AG08395 (cell line): ENCODE data around the gene CFTR.
"Not testable (repeated sequence)": the region's sequence is repeated elsewhere in the genome, so short reads cannot be mapped to it uniquely, and the experiment has no call there.

Experiments used
- DNase-seq: peaks from one replicate; pipeline ENCODE4 v3.0.0; 2012; ENCODE audit warnings: mixed read lengths, low spot score

Gene CFTR

DNA sequence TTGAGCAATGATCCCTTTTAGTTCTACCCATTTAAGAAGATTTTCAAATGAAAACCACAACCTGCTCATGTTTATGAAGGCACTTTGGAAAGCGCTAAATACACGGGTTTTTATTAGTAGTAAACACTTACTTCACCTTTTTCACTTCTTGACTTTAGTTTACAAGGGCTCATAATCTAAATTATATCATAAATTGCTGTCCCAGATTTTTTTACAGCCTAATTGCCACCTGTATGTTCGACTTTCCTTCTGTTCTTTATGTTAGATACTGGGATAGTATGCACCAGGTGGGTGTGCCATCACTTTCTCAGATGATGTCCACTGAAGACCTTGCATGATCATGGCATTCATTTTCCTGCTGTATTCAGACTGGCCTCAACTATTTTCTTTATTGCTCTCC lies 22.5 kb downstream of the CFTR start:
- no peak for DNase-seq

DNA sequence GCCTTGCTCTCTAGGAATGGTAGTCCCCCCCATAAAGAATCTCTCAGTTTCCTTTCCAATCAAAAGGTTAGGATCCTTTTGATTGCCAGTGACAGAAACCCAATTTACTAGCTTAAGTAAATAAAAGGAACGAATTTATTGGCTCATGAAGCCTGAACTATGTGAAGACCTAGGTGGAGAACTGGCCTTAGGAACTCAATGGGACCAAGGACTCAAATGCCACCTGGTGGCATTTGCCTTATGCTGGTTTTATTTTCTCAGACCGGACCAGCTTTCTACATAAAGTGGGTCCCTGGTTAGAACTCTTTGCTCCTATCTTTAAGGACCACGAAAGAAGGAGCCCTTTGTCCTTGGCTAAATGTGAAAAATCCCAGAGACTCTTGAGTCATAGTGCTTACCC lies 25.4 kb downstream of the CFTR start:
- DNase-seq: no peak

DNA sequence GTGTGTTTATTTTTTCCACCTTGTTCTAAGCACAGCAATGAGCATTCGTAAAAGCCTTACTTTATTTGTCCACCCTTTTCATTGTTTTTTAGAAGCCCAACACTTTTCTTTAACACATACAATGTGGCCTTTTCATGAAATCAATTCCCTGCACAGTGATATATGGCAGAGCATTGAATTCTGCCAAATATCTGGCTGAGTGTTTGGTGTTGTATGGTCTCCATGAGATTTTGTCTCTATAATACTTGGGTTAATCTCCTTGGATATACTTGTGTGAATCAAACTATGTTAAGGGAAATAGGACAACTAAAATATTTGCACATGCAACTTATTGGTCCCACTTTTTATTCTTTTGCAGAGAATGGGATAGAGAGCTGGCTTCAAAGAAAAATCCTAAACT lies 28.9 kb downstream of the CFTR start:
- no peak for DNase-seq

DNA sequence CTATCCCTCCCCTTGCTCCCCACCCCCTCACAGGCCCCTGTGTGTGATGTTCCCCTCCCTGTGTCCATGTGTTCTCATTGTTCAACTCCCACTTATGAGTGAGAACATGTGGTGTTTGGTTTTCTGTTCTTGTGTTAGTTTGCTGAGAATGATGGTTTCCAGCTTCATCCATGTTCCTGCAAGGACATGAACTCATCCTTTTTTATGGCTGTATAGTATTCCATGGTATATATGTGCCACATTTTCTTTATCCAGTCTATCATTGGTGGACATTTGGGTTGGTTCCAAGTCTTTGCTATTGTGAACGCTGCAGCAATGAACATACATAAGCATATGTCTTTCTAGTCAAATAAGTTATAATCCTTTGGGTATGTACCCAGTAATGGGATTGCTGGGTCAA lies 37.4 kb downstream of the CFTR start:
- DNase-seq: not testable (repeated sequence)

DNA sequence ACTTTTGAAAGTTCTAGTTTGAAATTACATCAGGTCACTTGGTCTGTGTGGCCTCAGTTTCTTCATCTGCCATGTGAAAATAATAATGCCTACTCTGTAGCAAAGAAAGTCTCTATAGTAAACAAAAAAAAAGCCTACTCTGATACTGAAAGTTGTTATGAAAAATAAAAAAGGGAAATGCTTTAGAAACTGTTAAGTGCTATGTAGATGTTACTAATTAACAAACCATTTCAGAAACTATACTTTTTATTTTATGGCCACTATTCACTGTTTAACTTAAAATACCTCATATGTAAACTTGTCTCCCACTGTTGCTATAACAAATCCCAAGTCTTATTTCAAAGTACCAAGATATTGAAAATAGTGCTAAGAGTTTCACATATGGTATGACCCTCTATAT lies 50.6 kb downstream of the CFTR start:
- DNase-seq: no peak

DNA sequence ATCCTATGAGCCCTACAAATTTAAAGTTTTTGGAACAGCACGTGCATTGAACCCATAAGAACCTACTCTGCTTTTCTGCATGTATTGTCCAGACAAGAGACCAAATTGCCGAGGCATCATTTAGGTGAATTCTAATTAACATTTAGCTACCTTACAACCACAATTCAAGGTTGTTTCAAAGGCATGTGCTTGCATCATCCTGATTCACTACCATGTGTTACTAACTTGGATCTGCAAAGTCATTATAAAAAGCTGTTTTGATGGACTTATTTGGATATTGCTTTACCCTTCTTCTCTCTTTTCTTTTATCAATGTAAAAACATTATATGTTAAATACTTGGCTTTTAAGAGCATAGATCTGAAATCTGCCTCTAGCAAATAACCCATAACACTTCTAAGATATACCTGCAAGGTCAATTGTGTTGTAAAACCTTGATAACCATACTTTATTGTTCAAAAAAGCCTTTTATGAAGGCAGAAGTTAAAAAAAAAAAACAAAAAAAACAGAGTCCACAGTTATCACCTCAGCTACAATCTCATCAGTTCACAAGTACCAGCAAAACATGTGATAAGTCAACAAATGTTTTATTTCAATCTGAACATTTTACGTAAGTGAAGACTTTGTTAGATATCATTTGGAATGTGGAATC lies 51.9 kb downstream of the CFTR start:
- DNase-seq: no peak

DNA sequence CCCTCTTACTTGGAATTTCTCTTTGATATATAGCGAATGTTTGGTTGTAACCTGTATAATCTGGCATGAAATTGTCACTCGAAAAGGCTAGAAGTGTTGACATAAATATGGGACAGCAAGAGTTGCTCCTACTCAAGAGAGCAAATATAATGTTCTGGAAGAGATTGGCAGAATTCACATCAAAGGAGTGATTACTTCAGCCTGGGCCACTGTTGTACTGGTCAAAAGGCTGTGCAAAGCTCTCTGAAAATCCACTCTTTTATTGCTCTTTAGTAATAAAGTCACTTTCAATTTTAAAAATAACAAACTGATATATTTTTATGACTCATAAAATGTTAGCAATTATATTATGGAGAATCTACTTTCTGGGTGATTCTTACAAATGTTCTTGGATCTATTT lies 58.2 kb downstream of the CFTR start:
- DNase-seq: no peak

DNA sequence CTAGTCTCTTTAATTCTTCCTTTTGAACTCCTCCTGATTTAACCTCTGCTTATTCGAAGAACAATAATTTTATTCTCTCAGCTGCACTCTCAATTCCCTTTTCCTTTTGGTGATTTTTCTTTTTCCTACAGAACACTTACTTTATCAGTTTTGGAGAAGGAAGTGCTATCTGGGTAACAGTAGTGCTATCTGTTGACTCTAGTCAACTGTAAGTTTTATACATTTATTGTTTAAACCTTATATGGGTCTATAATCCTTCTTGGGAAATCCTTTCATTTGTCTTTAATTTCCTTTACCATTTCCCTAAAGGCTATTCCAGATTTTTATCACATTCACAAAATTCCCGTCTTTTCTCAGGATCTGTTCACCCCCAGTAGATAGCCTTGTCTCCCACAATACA lies 64.2 kb downstream of the CFTR start:
- no peak for DNase-seq

DNA sequence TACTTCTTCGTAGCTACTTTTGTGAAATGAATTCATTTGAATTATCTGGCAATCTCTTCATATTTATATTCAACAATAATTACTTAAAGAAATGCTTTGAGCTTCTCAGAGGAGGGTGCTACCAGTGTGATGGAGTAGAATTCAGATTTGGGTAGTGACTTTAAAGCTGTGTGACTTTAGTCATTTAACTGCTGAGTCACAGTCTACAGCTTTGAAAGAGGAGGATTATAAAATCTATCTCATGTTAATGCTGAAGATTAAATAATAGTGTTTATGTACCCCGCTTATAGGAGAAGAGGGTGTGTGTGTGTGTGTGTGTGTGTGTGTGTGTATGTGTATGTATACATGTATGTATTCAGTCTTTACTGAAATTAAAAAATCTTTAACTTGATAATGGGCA lies 68.2 kb downstream of the CFTR start:
- no peak for DNase-seq

DNA sequence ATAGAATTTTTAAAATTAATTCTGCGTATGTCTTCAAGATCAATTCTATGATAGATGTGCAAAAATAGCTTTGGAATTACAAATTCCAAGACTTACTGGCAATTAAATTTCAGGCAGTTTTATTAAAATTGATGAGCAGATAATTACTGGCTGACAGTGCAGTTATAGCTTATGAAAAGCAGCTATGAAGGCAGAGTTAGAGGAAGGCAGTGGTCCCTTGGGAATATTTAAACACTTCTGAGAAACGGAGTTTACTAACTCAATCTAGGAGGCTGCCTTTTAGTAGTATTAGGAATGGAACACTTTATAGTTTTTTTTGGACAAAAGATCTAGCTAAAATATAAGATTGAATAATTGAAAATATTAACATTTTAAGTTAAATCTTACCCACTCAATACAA lies 70.8 kb downstream of the CFTR start:
- no peak for DNase-seq

DNA sequence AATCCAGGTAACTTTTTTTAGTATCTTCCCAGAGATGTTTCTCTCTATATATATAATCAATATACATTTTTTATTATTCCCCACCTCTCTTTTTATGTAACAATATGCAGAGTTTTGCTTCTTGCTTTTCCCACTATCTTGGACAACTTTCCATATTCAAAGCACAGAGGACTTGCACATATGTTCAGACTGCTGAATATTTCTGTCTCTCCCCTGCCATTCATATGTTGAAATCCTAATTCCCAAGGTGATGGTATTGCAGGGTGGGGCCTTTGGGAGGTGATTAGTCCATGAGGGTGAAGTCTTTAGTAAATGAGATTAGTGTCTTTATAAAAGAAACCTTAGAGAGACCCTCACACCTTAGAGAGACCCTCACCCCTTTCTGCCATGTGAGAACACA lies 72.8 kb downstream of the CFTR start:
- no peak for DNase-seq

DNA sequence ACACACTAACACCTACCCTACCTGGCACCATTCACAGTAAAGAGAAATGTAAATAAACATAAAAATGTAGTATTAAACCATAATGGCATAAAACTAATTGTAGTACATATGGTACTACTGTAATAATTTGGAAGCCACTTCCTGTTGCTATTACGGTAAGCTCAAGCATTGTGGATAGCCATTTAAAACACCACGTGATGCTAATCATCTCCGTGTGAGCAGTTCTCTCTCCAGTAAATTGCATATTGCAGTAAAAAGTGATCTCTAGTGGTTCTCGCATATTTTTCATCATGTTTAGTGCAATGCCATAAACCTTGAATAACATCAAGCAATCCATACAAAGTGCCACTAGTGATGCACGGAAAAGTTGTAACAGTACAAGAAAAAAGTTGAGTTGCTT lies 75.4 kb downstream of the CFTR start:
- no peak for DNase-seq

DNA sequence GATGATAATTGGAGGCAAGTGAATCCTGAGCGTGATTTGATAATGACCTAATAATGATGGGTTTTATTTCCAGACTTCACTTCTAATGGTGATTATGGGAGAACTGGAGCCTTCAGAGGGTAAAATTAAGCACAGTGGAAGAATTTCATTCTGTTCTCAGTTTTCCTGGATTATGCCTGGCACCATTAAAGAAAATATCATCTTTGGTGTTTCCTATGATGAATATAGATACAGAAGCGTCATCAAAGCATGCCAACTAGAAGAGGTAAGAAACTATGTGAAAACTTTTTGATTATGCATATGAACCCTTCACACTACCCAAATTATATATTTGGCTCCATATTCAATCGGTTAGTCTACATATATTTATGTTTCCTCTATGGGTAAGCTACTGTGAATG lies 79.6 kb downstream of the CFTR start:
- DNase-seq: no peak

DNA sequence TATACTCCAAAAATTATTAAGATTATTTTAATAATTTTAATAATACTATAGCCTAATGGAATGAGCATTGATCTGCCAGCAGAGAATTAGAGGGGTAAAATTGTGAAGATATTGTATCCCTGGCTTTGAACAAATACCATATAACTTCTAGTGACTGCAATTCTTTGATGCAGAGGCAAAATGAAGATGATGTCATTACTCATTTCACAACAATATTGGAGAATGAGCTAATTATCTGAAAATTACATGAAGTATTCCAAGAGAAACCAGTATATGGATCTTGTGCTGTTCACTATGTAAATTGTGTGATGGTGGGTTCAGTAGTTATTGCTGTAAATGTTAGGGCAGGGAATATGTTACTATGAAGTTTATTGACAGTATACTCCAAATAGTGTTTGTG lies 80.2 kb downstream of the CFTR start:
- DNase-seq: no peak

DNA sequence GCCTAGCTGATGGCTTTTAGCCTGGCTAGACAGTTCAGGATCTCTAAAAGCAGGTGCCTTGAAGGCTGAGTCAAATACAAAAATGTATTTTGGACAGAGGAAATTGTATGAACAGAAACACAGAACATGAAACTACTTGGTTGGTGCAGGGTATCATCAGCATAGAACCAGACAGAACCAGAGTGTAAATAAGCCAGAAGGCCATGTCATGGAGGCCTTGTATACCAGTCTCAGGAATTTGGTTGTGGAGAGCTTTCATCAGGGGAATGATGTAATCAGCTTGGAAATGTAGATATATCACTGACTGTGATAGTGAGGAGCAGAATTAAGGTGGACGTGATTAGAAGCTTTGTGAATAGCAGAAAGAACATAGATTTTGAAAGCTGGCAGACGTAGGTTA lies 82.9 kb downstream of the CFTR start:
- DNase-seq: no peak

DNA sequence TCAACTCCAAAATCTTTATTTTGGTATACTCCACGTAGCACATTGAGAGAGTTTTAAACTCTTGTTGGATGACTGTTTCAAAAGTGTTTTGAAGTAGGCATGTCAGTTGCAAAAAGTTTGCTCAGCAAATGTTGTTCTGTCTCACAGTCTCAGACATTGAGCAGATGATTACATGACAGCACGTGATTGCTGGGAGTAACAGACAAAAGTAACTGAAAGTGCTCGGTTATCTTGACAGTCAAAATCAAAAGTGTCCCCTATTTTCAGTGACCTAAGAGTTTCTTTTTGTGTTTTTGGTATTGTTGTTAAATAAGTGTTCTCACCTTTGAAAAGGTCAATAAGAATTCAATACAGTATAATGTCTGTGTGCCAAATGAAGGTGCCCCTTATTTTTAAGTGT lies 84.3 kb downstream of the CFTR start:
- no peak for DNase-seq

DNA sequence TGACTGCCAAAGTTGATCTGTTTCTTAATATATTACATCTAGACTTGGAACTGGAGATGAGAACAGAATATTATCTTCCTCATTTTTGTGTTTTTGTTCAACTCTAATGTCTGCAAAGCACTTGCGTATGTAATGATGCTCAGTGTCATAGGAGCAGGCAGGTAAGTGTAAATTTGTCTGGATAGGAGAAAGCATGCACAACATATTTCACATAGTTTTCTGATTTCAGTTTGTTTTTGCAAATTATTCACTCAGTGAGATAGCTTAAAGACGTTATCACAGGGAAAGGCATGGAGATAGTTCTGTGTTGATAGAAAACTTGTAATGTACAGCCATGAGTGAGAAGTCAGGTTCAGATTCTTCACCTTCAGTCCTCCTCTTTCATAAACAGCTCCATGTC lies 84.8 kb downstream of the CFTR start:
- no peak for DNase-seq

DNA sequence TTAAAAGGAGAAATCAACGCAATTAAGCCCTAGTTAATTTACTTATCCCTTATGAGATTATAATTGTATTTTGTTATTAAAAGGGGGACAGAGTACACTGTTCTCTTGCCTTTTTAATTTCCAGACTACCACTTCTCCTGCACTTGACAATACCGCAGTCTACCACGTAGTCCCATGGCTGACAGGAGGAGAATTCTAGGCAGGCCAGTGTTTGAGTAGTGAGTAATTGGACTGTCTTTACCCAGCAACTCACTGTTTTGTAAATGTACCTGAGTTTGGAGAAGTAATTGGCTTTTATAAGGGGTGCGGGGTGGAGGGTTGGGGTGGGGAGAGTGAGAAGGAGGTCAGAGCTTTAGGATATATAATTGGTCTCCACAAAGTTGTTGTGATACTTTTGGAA lies 85.4 kb downstream of the CFTR start:
- no peak for DNase-seq

DNA sequence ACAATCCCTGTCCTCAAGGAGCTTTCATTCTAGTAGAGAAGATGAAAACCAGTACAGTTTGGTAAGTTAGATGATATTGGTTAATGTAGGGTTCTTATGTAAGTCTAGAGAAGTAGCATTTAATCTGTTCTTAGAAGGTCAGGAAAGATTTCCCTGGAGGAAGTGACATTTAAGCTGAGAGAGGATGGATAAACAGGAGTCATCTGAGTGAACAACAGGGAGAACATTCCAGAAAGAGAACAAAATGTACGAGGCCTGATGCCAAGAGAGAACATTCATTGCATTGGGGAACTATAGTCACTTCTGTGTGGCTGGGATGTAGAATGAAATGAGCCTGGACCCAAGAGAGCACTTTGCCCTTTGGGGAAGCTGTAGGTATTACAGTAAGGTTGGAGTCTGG lies 88.0 kb downstream of the CFTR start:
- no peak for DNase-seq

DNA sequence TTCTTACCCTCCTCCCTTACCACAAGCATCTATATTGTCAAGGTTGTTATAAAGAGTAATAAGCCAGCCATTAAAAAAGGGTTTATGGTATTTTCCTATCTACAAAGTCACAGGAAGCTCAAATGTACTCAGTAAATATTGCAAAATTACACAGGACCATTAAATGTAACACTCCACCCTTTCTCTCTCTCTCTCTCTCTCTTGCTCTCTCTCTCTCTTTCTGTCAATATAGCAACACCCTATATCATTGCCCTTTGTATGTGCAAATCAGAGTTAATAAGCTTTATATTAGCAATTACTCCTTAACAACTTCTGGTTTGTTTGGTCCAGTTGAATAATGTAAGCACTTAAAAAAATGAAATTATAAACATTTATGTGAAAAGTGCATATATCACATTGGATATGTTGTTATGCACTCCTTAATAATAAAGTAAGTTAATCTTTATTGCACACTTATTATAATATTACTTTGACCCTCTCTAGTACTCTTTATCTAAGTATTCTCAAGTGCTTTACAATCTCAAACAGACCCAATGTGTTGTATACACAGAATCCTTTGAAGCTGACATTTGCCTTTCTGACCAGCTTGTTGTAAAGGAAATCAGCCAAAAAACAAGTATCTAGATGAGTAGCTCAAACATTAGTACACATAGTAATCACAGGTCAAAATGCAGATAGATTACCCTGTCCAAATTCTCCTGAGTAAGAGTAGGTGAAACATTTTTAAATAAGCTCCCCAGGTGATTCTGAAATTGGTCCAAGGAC lies 93.2 kb downstream of the CFTR start:
- DNase-seq: no peak

DNA sequence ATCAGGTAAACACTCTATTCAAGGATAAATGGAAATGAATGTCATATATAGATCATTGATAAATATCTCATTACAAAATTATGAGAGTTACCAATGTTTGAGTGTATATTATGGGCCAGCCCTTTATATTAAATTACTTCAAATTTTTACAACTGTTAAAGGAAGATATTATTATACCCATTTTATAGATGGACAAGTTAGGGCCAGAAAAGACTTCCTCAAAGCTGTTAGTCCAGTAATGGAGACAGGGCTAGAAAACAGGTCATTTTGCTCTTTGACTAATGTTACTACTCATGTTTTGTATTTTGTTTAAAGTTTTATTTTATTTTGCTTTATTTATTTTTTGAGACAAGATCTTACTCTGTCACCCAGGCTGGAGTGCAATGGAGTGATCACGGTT lies 101.6 kb downstream of the CFTR start:
- no peak for DNase-seq

DNA sequence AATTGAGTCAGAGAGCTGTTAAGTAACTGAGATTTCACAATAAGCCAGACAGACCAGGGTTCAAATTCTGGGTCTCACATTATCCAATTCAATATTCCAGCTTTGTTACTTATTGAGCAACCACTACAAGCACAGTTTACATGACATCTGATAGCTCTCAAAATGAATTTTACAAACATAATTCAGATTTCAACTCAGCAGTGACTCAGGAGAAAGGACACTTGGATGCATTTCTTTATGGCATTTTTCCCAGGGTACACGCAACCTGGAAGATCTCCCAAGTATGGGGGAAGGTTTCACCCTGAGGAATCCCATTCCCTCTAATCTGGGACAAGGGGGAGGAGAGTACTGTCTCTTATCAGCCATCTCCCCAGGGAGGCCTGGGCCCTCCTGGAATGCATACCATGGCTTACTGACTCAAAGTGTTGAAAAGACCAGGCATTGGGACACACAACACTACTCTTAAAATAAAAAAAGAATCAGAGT lies 102.4 kb downstream of the CFTR start:
- DNase-seq: peak; percentile 2

DNA sequence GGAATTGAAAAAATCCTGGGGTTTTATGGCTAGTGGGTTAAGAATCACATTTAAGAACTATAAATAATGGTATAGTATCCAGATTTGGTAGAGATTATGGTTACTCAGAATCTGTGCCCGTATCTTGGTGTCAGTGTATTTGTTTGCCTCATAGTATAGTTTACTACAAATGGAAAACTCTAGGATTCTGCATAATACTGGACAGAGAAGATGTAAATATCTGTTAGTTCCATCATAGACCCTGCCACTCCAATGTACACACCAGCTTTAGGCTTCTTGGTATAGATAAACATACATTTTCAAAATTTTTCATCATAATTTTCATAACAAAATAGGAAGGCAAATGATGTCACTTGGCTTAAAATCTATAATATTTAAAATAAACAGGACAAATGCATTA lies 108.1 kb downstream of the CFTR start:
- DNase-seq: no peak

DNA sequence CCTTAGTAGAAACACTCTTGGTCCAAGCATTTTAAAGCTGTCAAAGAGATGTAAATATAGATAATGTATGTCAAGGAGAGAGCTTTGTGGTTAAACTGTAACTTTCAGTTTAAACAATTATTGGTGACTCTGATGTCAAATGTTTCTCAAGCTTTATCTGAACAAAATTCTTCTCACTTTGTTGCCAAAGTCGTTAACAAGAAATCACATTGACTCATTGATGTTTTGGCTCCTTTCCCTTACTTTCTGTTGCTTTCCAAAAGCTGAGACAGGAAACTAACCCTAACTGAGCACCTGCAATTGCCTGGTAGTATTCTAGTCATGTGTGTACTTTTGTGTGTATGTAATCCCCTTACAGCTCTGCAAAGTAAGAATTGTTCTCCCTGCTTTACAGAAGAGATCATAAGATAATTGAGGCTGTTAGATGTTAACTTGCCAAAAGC lies 108.5 kb downstream of the CFTR start:
- DNase-seq: no peak
